Activated naive CD8-positive, alpha-beta T cell treated with anti-CD3 and anti-CD28 coated beads for 36 hours (primary cell): ENCODE data around the gene SPSB1. TPM values are rescaled to one million over a fixed set of nuclear protein-coding genes. Genes with fewer than 3 reads are reported as not detected.

Experiments
- DNase-seq: peaks from one replicate; pipeline ENCODE4 v3.0.0; 2021
- H3K27ac Mint-ChIP-seq: one replicate; pipeline ENCODE4 v1.8.0; 2022; ENCODE audit warnings: mild to moderate bottlenecking, moderate library complexity, mixed read lengths
- H3K27me3 Mint-ChIP-seq: one replicate; pipeline ENCODE4 v1.8.0; 2022; ENCODE audit warnings: mild to moderate bottlenecking, mixed read lengths
- H3K36me3 Mint-ChIP-seq: one replicate; pipeline ENCODE4 v1.8.0; 2021; ENCODE audit warnings: mild to moderate bottlenecking, mixed read lengths
- H3K4me1 Mint-ChIP-seq: one replicate; pipeline ENCODE4 v1.8.0; 2021; ENCODE audit warnings: mixed read lengths
- H3K4me3 Mint-ChIP-seq: one replicate; pipeline ENCODE4 v1.8.0; 2022; ENCODE audit warnings: mild to moderate bottlenecking, moderate library complexity, mixed read lengths
- H3K9me3 Mint-ChIP-seq: one replicate; pipeline ENCODE4 v1.8.0; 2022; ENCODE audit warnings: mixed read lengths
- total RNA-seq, 2 experiments: library from RNA; stranded (reverse); gene quantifications; one replicate each; pipeline ENCODE4 v1.2.3, GENCODE V29; 2021

Gene SPSB1
- under 1 TPM; 0.36 to 0.37 TPM for total RNA-seq

GRCh38 chr1:9292361-9293240, at the start of gene SPSB1:
SPSB1 (plus strand) TSS chr1:9292894; CDS start chr1:9355892, 62,998 bp downstream.
- Mint-ChIP-seq H3K36me3 (peaks cover 2% of the 10 kb centered on the region), H3K27me3 (peaks cover 5% of the 10 kb centered on the region), H3K4me1 (peaks cover 5% of the 10 kb centered on the region), H3K4me3 (peak within 1 kb of the TSS; percentile 16), H3K9me3 (peaks cover 4% of the 10 kb centered on the region), H3K27ac (no peak within 1 kb of the TSS)
- DNase-seq: peak; percentile 51

GRCh38 chr1:9243066-9243739, 49.5 kb upstream of the SPSB1 start:
- Mint-ChIP-seq H3K4me1 (peaks cover 36% of the 10 kb centered on the region), H3K27me3 (no peaks in the 10 kb centered on the region), H3K36me3 (peaks cover 4% of the 10 kb centered on the region), H3K9me3 (no peaks in the 10 kb centered on the region), H3K27ac (no peak overlapping the region), H3K4me3 (no peak overlapping the region)
- DNase-seq: no peak

DNA sequence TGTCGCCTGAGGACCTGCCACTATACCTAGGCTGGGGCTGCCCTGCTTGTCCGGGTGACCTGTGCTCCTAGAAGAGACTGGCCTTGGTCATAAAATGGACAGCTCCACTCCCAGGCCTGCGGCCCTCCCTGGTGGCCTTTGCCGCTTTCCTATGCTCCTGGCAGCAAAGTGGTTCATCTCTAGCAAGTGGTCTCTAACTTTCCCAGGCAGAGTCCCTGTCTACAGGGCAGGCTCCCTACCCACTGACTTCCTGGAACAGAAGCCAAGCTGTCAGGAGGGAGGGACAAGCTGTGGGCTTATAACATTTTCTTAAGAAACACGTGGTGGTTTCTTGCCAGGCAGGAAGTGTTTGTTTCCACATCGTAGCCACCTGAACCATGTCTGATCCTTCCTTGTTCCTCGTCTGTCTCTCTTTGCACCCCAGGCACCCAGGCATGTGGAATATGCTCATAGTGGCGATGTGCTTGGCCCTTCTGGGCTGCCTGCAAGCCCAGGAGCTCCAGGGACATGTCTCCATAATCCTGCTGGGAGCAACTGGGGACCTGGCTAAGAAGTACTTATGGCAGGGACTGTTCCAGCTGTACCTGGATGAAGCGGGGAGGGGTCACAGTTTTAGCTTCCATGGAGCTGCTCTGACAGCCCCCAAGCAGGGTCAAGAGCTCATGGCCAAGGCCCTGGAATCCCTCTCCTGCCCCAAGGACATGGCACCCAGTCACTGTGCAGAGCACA, 48.0 kb upstream of the SPSB1 start:
- Mint-ChIP-seq H3K27me3 (no peaks in the 10 kb centered on the region), H3K4me1 (peaks cover 23% of the 10 kb centered on the region), H3K36me3 (peaks cover 3% of the 10 kb centered on the region), H3K9me3 (no peaks in the 10 kb centered on the region), H3K27ac (no peak overlapping the region), H3K4me3 (no peak overlapping the region)
- no peak for DNase-seq

DNA sequence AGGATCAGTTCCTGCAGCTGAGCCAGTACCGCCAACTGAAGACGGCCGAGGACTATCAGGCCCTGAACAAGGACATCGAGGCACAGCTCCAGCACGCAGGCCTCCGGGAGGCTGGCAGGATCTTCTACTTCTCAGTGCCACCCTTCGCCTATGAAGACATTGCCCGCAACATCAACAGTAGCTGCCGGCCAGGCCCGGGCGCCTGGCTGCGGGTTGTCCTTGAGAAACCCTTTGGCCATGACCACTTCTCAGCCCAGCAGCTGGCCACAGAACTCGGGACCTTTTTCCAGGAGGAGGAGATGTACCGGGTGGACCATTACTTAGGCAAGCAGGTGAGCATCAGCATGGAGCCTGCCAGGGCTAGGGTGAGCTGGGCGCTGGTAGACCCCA, 47.5 kb upstream of the SPSB1 start:
- H3K4me3 Mint-ChIP-seq: no peak overlapping the region
- DNase-seq: no peak
- no peaks in the 10 kb centered on the region for H3K27me3 Mint-ChIP-seq
- no peak overlapping the region for H3K27ac Mint-ChIP-seq
- H3K36me3 Mint-ChIP-seq: peaks cover 3% of the 10 kb centered on the region
- no peaks in the 10 kb centered on the region for H3K9me3 Mint-ChIP-seq
- peaks cover 17% of the 10 kb centered on the region for H3K4me1 Mint-ChIP-seq

DNA sequence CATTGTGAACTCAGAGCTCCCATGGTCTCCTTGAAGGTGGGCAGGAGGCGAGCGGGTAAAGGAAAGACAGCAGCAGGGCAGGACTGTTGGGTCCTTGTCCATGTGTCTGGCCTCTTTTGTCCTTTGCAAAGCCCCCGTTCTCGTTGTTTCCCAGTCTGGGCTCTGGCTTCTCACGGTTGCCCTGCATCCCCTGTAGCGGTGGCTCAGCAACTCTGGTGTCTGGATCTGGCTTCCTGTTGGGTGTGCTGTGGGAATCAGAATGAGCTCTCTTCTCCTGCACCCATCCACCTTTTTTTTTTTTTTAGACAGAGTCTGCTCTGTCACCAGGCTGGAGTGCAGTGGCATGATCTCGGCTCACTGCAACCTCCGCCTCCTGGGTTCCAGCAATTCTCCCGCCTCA, 47.0 kb upstream of the SPSB1 start:
- peaks cover 13% of the 10 kb centered on the region for H3K4me1 Mint-ChIP-seq
- H3K36me3 Mint-ChIP-seq: no peaks in the 10 kb centered on the region
- no peak overlapping the region for H3K27ac Mint-ChIP-seq
- no peak for DNase-seq
- H3K27me3 Mint-ChIP-seq: no peaks in the 10 kb centered on the region
- H3K9me3 Mint-ChIP-seq: no peaks in the 10 kb centered on the region
- H3K4me3 Mint-ChIP-seq: no peak overlapping the region

DNA sequence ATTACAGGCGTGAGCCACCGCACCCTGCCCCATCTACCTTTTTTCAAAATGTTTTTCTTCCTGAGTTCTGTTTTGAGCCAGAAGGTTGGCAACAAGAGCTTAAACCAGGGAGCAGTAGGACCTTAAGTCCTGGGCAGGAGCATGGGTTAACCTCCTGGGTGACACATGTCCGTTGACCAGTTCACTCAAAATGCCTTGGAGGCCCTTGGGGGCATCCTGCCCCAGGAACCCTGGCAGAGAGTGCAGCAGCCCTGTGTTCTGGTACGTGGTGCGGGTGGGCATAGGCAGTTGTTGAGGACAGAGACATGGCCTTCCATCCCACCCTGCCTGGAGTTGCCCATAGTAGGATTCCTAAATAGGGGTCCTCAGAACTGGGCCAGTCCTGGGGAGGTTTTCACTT, 46.5 kb upstream of the SPSB1 start:
- H3K27ac Mint-ChIP-seq: no peak overlapping the region
- DNase-seq: no peak
- H3K27me3 Mint-ChIP-seq: no peaks in the 10 kb centered on the region
- no peak overlapping the region for H3K4me3 Mint-ChIP-seq
- H3K9me3 Mint-ChIP-seq: no peaks in the 10 kb centered on the region
- H3K36me3 Mint-ChIP-seq: no peaks in the 10 kb centered on the region
- H3K4me1 Mint-ChIP-seq: peaks cover 11% of the 10 kb centered on the region

GRCh38 chr1:9246841-9247785, 45.6 kb upstream of the SPSB1 start:
- Mint-ChIP-seq H3K4me3 (no peak overlapping the region), H3K36me3 (no peaks in the 10 kb centered on the region), H3K4me1 (peaks cover 8% of the 10 kb centered on the region), H3K9me3 (no peaks in the 10 kb centered on the region), H3K27ac (no peak overlapping the region), H3K27me3 (no peaks in the 10 kb centered on the region)
- DNase-seq: no peak

DNA sequence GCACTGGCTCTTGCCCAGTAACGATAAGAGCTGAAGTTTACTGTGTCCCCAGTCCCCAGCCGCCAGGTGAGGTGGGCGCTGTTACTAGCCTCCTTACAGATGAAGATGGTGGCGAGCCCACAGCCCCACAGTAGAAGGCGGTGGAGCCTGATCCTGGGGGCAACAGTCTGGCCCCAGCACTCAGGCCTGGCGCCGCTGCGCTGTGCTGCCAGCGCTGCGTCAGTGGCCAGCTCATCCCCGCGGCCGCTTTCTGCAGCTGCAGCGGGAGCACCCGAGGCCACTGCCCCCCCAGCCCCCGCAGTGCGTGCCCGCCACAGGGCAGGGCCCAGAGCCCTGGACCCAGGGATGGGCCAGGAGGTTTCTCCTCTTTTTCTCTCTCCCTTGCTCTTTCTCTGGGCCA, 44.8 kb upstream of the SPSB1 start:
- Mint-ChIP-seq H3K36me3 (no peaks in the 10 kb centered on the region), H3K9me3 (no peaks in the 10 kb centered on the region), H3K4me3 (no peak overlapping the region), H3K27ac (no peak overlapping the region), H3K27me3 (no peaks in the 10 kb centered on the region), H3K4me1 (peaks cover 8% of the 10 kb centered on the region)
- DNase-seq: no peak

DNA sequence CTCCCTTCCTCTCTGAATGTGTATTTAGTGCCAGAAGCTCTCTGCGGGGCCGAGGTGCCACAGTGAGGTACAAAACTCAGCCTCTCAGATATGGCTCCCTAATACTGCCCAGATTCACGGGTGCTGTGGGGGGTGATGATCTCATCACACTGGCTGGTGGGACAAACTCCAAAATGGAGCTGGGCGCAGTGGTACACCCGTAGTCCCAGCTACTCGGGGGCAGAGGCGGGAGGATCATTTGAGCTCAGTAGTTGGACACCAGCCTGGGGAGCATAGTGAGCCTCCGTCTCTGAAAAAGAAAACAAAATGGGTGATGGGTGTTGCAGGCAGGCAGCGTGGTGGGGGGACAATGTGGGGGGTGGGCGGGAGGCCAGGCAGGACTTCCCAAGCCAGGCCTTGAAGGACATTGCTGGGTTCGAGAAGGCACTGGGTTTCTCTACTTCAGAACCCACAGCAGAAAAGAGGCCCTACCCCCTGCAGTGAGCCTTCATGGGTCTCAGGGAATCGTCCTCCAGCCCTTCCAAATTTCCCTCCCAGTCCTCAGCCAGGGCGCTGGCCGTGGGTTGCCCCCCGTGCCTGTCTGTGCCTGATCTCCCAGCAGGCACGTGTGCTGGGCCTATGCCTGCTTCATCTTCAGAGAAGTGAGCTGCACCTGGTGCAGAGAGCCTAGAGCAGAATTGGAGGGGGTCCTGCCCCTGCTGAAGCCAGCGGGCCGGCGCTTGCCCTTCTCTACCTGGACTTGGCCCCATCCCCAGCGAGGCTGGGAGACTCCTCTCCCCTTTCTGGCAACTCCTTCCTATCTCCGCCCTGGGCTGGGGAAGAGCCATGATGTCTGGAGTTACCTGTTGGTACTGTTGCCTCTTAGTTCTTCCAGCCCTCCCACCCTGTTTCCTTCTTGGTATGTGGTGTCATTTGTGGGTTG, 44.1 kb upstream of the SPSB1 start:
- no peaks in the 10 kb centered on the region for H3K27me3 Mint-ChIP-seq
- no peaks in the 10 kb centered on the region for H3K36me3 Mint-ChIP-seq
- no peak for DNase-seq
- no peak overlapping the region for H3K4me3 Mint-ChIP-seq
- H3K9me3 Mint-ChIP-seq: no peaks in the 10 kb centered on the region
- H3K27ac Mint-ChIP-seq: no peak overlapping the region
- peaks cover 8% of the 10 kb centered on the region for H3K4me1 Mint-ChIP-seq

DNA sequence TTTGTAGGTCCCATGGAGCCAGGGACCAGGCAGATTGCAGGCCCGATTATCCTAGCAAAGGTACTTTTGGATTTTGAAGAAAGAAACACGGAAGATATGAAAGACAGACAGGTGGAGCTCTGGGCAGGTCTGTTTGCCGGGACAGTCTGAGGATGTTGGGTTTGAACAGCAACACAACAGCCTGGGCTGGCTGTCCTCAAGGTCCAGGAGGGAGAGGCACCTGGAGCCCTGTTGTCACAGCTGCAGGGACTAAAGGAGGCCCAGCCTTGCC, 43.5 kb upstream of the SPSB1 start:
- Mint-ChIP-seq H3K27me3 (no peaks in the 10 kb centered on the region), H3K9me3 (no peaks in the 10 kb centered on the region), H3K36me3 (no peaks in the 10 kb centered on the region), H3K27ac (no peak overlapping the region), H3K4me3 (no peak overlapping the region), H3K4me1 (peaks cover 8% of the 10 kb centered on the region)
- DNase-seq: no peak

GRCh38 chr1:9249534-9250410, 42.9 kb upstream of the SPSB1 start:
- Mint-ChIP-seq H3K4me3 (no peak overlapping the region), H3K4me1 (peaks cover 5% of the 10 kb centered on the region), H3K27me3 (no peaks in the 10 kb centered on the region), H3K27ac (no peak overlapping the region), H3K9me3 (no peaks in the 10 kb centered on the region), H3K36me3 (no peaks in the 10 kb centered on the region)
- peak; percentile 45 for DNase-seq

DNA sequence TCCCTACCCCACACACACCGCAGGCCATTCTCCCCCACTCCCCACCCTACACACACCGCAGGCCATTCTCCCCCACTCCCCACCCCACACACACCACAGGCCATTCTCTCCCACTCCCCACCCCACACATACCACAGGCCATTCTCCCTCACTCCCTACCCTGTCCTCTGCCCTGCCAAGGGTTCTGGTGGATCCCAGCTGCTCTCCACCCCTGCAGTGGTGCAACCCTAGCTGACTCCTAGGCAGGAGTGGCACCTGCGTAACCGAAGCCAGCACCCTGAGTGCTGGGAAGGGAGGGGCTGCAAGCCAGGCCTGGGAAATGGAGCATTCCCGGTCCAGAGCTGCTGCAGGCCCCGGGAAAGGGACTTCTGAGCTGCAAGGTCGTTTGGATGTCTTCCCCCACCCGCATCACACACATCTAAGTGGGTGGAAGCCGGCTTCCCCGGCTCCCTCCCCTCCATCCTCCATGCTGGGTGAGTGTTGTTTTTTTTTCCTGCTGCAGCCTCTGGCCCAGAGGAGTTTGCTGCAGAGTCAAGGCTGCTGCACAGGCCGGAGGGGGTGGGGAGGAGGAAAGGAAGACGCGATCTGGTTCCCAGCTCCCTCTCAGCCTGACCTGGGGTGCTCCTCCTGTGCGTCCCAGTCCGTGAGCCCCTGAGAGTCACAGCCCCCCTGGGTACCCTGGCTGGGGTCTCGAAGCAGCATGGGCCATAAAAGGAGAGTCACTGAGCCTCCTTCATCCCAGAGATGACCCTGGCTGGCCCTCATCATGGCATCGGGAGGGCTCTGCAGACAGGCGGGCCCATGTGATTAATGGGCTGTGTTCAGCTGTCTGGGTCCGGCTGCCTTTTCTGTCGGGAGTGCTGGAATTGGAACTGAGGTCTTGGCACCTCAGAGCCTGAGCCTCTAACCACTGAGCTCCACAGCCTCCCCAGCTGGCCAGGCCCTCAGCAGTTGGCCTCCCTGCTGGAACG, 42.0 kb upstream of the SPSB1 start:
- Mint-ChIP-seq H3K4me1 (peaks cover 3% of the 10 kb centered on the region), H3K27me3 (no peaks in the 10 kb centered on the region), H3K4me3 (no peak overlapping the region), H3K36me3 (no peaks in the 10 kb centered on the region), H3K9me3 (no peaks in the 10 kb centered on the region), H3K27ac (no peak overlapping the region)
- no peak for DNase-seq
